Measurements from ENCODE around the gene KCNQ2.

The KCNQ2 gene

DNA sequence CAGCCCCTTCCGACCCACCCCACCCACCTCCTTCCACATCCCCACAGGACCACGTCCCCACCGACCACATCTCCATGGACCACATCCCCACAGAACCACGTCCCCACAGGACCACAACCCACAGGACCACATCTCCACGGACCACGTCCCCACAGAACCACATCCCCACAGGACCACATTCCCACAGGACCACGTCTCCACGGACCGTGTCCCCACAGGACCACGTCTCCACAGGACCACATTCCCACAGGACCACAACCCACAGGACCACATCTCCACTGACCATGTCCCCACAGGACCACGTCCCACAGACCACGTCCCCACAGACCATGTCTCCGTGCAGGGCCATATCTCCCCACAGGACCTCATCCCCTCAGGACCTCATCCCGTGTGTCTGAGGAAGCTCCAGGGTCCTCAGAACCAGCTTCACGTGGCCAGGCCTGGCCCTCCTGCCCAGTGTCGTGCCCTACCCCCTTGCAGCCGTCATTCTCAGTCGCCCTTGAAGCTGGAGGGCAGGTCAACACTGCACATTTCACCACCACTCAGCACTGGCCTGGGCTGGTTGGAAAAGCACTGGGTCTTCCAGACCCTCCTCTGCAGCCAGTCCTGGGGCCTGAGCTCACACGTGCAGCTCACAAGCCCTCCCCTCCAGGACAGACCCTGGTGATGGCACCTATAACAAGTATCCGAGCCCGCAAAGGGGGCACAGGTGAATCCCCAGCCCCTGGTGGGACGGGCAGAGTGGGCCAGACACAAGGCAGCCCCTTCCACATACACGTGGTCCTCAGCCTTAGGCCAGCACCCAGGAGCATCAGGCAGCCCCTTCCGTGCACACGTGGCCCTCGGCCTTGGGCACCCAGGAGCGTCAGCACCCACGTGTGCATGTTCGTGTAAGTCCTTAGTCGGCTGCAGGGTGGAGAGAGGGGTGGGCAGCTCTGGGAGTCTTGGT lies 115.2 kb downstream of the KCNQ2 start:
- no peak for DNase-seq (ENCODE audit: low read depth in 2 of 2)

DNA sequence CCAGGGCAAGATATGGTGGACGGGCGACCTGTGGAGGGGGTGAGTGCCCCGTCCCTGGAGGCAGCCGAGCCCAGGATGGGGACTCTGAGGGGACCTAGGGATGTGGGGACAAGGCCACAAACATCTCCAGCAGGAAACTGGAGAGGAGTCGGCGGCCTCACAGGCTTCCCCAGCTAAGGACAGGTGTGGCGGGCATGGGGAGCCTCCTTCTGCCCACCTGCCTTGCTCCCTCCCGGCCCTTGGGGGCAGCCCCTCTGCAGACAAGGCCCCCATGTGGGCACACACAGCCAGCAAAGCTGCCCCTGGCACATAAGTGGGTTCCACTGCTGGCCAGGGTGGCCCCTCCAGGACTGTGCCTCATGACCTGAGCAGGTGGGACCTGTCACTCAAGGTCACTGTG lies 115.9 kb downstream of the KCNQ2 start:
- DNase-seq (ENCODE audit: low read depth in 2 of 2): no peak

DNA sequence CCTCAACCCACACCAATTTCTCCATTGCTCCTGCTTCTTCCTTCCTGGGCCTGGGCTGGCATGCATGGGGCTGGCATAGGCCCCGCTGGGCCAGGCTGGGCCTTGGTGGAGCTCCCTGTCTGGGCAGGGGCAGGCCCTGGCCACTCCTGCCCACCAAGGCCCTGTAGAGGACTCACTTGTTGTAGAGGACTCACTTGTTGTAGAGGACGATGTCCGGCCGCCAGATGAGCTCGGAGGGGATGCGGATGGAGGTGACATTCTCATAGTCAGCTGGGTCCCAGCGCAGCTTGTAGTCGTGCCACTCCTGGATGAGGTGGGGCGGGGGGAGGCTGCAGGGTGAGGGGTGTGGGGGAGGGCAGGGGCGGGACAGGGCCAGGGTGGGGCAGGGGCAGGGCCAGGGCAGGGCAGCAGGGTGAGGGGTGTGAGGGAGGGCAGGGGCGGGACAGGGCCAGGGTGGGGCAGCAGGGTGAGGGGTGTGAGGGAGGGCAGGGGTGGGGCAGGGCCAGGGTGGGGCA lies 116.6 kb downstream of the KCNQ2 start:
- DNase-seq (ENCODE audit: low read depth in 2 of 2): no peak

DNA sequence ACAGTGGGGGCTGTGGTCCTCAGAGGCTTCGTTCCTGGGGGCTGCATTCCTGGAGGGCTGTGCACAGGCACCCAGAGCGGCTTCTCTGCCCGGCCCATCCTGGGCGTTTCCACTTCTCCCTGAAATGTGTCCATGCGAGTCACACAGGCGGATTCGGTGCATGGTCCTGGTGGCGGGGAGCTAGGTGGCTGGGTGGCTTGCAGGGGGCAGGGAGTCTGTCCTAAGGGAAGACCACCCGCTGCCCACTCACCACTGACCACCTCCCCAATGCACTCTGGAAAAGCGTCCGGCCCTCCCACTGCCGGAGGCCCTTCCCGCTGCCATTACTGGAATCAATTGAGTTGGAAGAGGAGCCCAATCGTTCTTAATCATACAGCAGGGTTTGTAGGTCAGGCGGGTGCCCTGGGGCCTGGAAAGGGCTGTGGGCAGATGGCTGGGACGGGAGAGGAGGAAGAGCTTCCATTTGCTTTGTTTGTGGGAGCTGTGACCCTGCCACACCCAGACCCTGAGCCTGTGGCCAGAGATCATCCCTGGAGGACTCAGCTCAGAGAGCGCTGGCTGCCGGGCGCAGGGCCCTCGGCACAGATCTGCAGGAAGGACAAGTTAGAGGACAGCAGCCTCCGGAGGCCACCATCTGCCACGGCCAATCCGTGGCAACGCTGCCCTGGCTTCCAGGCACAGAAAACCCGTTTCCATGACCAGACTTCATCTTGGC lies 117.7 kb downstream of the KCNQ2 start:
- DNase-seq (ENCODE audit: low read depth in 2 of 2): no peak

DNA sequence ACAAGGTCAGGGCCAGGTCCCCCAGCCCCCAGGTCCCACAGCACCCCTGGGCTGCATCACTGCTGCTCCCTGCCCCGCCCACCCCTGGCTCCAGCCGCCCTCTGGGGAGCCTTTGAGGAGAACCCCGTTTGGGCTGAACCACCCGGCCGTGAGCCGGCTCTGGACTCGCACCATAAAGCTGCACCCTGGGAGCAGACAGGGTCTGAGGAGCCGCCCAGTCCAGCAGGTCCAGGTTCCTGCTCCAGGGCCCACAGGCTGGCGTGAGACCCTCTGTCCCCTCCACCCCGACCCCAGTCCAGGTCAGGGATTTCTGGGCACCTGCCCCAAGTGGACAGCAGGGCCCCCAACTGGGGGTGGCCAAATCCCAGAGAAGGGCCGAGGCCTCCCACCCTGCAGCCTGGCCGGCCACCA lies 119.6 kb downstream of the KCNQ2 start:
- DNase-seq (ENCODE audit: low read depth in 2 of 2): no peak

DNA sequence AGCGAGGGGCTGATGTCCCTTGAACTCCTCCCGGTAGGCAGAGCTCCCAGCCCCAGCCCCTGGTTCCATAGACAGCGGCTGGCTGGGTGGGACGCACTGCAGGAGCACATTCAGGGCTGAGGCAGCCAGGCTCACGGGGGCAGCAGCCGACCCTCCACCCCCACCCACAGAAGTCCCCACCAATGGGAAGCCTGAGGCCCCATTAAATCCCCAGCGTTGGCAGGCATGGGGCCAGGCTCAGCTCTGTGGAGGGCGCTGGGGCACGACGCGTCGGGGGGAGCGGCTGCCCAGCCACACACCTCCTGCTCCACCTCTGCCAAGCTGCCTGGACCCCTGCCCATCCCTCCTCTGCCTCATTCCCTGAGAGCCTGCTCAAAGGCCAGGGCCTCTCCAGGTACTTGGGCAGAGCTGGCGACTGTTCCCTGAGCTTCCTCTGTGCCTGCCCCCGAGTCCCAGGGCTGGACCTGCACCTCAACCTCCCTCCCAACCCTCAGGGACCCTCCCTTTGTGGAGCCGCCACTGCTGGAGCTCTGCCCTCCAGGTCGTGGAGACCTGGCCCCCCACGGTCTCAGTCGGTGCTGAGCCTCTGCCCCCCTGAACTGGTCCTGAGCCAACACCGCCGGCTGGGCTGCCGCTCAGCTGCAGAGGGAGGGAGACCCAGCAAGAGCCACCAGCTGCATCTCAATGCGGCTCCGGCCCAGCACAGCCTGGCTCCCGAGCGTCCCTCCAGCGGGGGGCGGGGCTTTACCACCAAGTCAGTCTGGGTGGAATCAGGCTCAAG lies 120.5 kb downstream of the KCNQ2 start:
- DNase-seq (ENCODE audit: low read depth in 2 of 2): no peak

DNA sequence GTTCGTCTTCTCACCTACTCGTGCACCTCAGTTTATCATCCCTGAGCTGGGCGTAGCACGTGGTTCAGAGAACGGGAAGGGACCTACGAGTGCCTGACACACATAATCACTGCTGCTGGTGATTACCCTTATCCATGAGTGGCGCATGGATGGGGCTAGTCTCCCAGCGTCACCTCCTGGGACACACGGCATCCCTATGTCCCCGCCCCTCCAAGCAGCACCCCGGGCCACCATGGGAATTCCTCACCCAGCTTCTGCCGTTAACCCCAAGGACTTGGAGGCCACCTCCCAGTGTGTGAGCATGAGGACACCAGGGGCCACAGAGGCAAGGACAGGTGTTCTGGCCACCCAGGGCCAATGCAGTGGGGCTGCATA lies 121.1 kb downstream of the KCNQ2 start:
- no peak for DNase-seq (ENCODE audit: low read depth in 2 of 2)

DNA sequence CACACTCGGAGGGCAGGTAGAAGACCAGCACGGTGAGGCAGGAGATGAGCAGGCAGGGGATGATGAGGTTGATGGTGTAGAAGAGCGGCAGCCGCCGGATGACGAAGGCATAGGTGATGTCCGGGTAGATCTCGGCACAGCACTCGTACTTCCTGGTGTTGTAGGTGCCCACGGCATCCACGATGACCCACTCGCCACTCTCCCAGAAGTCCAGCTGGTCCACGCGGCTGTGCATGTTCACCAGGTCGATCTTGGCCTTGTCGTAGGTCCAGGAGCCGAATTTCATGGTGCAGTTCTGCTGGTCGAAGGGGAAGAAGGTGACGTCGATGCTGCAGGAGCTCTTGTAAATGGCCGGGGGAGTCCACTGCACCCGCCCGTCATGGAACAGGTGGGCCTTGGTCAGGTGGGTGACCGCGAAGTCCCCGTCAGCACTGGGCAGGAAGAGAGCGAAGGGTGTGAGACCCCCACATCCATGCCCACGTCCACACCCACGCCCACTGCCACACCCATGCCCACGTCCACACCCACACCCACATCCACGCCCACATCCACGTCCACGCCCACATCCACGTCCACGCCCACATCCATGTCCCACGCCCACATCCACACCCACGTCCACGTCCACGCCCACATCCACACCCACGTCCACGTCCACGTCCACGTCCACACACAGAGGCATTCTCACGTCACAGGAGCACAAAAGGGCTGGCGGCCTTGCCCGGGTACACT lies 121.7 kb downstream of the KCNQ2 start:
- DNase-seq (ENCODE audit: low read depth in 2 of 2): no peak
